Testis (tissue), 3 donors: ENCODE results near the gene FAM181A. TPM values are rescaled to one million over a fixed set of nuclear protein-coding genes. Genes with fewer than 3 reads are reported as not detected.

Experiments
- DNase-seq: peaks from one replicate; pipeline ENCODE4 v3.0.0-alpha.2; 2019
- H3K27ac ChIP-seq, 2 donors: fragments of 200-600 bp; sonication (generic); one replicate each; pipeline ENCODE4 v1.5.1; 2019
- H3K27me3 ChIP-seq: fragments of 200-600 bp; sonication (generic); one replicate; pipeline ENCODE4 v1.5.1; 2019
- H3K36me3 ChIP-seq: fragments of 200-600 bp; sonication (generic); one replicate; pipeline ENCODE4 v1.5.1; 2017; ENCODE audit warnings: low read depth; ENCODE audit errors: missing control alignments
- H3K4me1 ChIP-seq: fragments of 200-600 bp; sonication (generic); one replicate; pipeline ENCODE4 v1.5.1; 2019
- H3K4me3 ChIP-seq, 2 donors: fragments of 200-600 bp; sonication (generic); one replicate each; pipeline ENCODE4 v1.5.1; 2017 to 2019
- H3K9me3 ChIP-seq: fragments of 200-600 bp; sonication (generic); one replicate; pipeline ENCODE4 v1.5.1; 2017
- POLR2A ChIP-seq: fragments of 450-650 bp; IDR thresholded peaks from one replicate; pipeline ENCODE4 v1.6.1; 2017; ENCODE audit warnings: antibody characterized with exemption, mild to moderate bottlenecking, moderate library complexity
- WGBS, 2 donors: methylation state at CpG; one replicate each; pipeline ENCODE4 v1.1.5; 2018; 5-methylcytosine and 5-hydroxymethylcytosine counted together
- intact Hi-C: fragments of 100-400 bp; cut with DNase I; formaldehyde crosslinking; loops from one replicate; pipeline ENCODE4 v1.15.1; 2023; ENCODE audit warnings: low total_unique reads
- polyA plus RNA-seq: library from polyadenylated mRNA; stranded (reverse); fragments of 350-450 nt; fragmentation: Illumina TruSeq; extraction: RNeasy Lipid Tissue Mini Kit (QIAGEN cat#74804); gene quantifications from one replicate; pipeline ENCODE4 v1.2.3, GENCODE V29; 2014; ENCODE audit warnings: low read depth, low replicate concordance; ENCODE audit not compliant: insufficient read depth
- total RNA-seq, 2 donors: library from RNA; depleted of rRNA; stranded (reverse); fragments of >200 nt; gene quantifications; one replicate each; pipeline ENCODE4 v1.2.3, GENCODE V29; 2016
- TF ChIP-seq, protein P1 (sequence below), 3 experiments: fragments of 450-650 bp in 2 of 3; fragments of 200-600 bp in 1 of 3; sonication (generic) in 1 of 3; IDR thresholded peaks; one replicate each; pipeline ENCODE4 v1.5.1; 2016 to 2019; ENCODE audit warnings: antibody characterized with exemption in 3 of 3, mild to moderate bottlenecking in 2 of 3, moderate library complexity in 1 of 3

The FAM181A gene
- total and polyA plus RNA-seq, 3 donors from 2014 or later: 12.7 to 48.5 (median 18.0) TPM

GRCh38 chr14:93947282-93947681 is 20.1 kb downstream of the FAM181A start:
- Histone ChIP-seq H3K27ac (no peak overlapping the region), H3K36me3 (no peaks in the 10 kb centered on the region), H3K27me3 (no peaks in the 10 kb centered on the region), H3K4me1 (no peaks in the 10 kb centered on the region), H3K4me3 (no peak overlapping the region), H3K9me3 (no peaks in the 10 kb centered on the region)
- intact Hi-C loops: no loop called here
- no peak for DNase-seq
- TF ChIP-seq POLR2A: no peak
- TF ChIP-seq, protein P1, sequence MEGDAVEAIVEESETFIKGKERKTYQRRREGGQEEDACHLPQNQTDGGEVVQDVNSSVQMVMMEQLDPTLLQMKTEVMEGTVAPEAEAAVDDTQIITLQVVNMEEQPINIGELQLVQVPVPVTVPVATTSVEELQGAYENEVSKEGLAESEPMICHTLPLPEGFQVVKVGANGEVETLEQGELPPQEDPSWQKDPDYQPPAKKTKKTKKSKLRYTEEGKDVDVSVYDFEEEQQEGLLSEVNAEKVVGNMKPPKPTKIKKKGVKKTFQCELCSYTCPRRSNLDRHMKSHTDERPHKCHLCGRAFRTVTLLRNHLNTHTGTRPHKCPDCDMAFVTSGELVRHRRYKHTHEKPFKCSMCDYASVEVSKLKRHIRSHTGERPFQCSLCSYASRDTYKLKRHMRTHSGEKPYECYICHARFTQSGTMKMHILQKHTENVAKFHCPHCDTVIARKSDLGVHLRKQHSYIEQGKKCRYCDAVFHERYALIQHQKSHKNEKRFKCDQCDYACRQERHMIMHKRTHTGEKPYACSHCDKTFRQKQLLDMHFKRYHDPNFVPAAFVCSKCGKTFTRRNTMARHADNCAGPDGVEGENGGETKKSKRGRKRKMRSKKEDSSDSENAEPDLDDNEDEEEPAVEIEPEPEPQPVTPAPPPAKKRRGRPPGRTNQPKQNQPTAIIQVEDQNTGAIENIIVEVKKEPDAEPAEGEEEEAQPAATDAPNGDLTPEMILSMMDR (IDR thresholded peaks at IDR 0.05): no peak
- WGBS, 2 donors: 88 to 90% methylated on average over 18 to 19 of the region's 19 CpGs

DNA sequence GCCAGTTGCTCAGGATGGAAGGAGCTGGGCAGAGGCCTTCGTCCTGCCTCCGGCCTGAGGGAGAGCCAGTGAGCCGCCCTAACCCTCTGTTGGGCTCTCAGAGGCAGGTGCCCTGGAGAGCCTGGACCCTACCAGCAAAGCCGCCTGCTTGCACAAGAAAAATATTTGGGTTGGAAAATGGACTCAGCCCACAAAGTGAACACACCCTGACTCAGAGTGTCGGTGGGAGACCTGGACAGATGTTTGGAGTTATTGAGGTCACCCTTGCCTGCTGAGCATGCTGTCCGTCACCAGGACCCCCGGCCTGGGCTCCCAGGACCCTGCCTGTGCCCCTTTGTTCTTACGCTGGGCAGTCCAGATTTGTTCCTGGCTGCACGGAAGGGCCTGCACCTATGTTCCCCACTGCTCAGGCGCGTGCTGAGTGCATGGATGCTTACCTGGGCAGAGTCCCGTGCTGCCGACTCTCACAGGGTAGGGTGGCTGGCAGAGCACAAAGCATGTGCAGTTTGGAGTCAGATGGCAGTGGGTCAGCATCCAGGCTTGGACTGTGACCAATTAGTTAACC is 22.4 kb downstream of the FAM181A start:
- no peaks in the 10 kb centered on the region for H3K36me3 ChIP-seq
- no peak overlapping the region for H3K4me3 ChIP-seq
- intact Hi-C loops: no loop called here
- DNase-seq: no peak
- H3K4me1 ChIP-seq: no peaks in the 10 kb centered on the region
- no peaks in the 10 kb centered on the region for H3K9me3 ChIP-seq
- no peaks in the 10 kb centered on the region for H3K27me3 ChIP-seq
- H3K27ac ChIP-seq: no peak overlapping the region
- TF ChIP-seq, protein P1 (IDR thresholded peaks at IDR 0.05): no peak
- no peak for TF ChIP-seq POLR2A
- WGBS, 2 donors: 91 to 96% methylated on average over 7 to 13 of the region's 13 CpGs

DNA sequence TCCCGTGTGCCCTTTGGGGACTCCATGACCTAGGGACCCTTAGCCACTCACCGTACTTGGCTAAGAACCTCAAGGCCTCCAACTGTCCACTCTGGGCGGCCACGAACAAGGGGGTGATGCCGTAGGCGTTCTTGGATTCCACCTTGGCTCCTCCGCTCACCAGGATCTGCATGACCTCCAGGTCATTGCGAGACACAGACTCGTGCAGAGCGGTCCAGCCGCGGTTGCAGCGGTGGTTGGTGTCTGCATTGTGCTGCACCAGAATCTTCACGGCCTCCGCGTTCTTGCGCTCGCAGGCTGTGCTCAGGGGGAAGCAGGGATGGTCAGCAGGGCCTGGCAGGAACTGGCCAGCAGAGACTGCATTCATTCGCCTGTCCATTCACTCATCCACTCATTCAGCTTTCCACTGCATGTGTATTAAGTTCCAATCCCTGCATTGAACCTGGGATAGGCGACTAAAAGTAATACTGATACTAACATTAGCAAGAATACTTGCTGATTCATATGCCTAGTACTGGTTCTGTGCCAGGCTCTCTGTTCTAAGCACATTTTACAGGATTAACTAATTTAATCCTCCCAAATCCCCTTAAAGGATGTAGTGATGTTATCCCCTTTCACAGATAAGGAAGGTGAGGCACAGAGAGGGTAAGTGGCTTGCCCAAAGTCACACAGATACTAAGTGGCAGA is 23.9 kb downstream of the FAM181A start:
- H3K36me3 ChIP-seq: no peaks in the 10 kb centered on the region

DNA sequence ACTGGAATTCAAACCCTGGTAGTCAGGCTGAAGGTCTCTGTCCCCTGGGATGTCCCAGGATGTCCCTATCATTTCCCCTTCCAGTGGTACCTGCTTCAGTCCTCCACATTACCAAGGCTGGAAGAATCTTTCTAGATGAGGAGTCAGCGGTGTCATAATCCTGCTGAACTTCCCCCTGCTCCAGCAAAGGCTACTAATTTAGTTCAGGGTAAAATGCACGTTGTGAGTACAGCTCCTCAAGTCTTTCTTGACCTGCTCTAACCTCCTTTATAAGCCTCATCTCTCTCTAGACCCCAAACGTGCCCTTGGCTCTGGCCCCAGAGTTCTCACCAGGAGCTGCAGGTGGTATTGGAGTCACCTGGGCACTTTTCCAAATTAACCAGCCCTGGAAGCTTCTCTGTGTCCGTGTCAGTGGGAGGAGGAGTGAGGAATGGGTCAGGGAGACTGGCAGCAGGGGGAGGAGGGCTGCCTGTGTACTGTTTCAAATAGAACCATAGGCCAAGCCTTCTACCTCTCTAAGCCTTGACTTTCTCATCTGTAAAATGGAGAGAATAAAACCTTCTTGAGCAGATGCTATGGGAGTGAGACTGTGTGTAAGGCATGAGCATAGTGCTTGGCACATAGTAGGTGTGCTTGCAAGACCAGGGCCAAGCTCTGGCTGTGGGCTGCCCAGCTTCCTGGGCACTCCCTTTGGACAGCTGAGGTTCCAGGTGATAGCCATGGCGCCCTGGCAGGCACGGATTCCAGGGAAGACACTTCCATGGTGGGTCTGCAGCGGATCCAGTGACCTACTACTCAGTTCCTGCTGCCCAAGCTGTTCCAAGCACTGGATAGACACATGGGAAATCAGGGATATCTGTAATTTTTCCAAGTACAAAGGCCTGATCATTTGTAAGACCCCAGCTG is 24.7 kb downstream of the FAM181A start:
- no peaks in the 10 kb centered on the region for H3K9me3 ChIP-seq
- H3K4me3 ChIP-seq: no peak overlapping the region
- WGBS, 2 donors: 70% methylated on average over 4 to 7 of the region's 7 CpGs
- no peak for TF ChIP-seq POLR2A
- TF ChIP-seq, protein P1 (IDR thresholded peaks at IDR 0.05): no peak
- H3K27ac ChIP-seq: no peak overlapping the region
- H3K4me1 ChIP-seq: no peaks in the 10 kb centered on the region
- no peaks in the 10 kb centered on the region for H3K36me3 ChIP-seq
- no peaks in the 10 kb centered on the region for H3K27me3 ChIP-seq
- no peak for DNase-seq
- intact Hi-C loops: no loop called here

More for the DNA sequence above, 23.9 kb downstream of the FAM181A start:
- Histone ChIP-seq H3K4me1 (no peaks in the 10 kb centered on the region), H3K27me3 (no peaks in the 10 kb centered on the region), H3K9me3 (no peaks in the 10 kb centered on the region), H3K27ac (no peak overlapping the region), H3K4me3 (no peak overlapping the region)
- intact Hi-C loops: no loop called here
- TF ChIP-seq, protein P1 (IDR thresholded peaks at IDR 0.05): no peak
- no peak for TF ChIP-seq POLR2A
- 83 to 90% methylated on average over 9 to 20 of the region's 20 CpGs for WGBS, 2 donors
- DNase-seq: no peak
